ENCODE measurements around the gene STPG3. TPM values are rescaled to one million over a fixed set of nuclear protein-coding genes. Genes with fewer than 3 reads are reported as not detected.

Gene STPG3
- total and polyA plus RNA-seq, 2 of the 13 experiments (the other 11 are each of a cell fraction or from before 2014, with no cell fraction given), result not detected

DNA sequence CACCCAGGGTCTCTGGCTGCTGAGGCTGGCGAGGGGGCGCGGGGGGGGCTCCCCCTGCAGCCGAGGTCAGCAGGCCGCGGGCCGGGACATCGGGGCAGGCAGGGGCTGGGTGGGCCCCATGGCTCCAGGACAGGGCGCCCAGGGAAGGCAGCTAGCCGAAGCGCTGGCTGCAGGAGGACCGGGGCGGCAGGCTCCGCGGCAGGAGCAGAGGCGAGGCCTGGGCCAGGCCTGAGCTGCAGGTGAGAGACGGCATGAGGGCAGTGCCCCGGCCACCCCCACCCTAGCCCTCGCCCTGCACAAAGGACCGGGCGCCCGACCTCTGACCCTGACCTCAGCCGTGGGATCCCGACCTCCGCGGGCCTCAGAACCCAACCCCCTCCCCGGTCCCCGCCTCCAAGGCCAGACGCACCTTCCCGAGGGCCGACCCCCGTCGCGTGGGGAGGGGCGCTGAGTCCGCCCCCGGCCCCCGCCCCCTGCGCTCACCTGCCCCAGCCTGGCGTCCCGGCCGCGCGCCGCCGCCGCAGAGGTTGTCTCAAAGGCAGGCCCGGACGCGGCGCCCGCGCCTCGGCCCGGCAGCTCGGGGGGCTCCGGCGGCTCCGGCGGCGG is 29.5 kb upstream of the STPG3 start (continued):
- no peak for TF ChIP-seq SRF (IDR thresholded peaks at IDR 0.05; ENCODE audit: low read depth, low read length)
- 0 out of 2 replicates have a peak, but pooled peaks have one; percentile 27 for TF ChIP-seq PITX1 (CRISPR knock-in tag; IDR thresholded peaks at IDR 0.05)
- TF ChIP-seq ZNF761 (CRISPR knock-in tag; conservative IDR thresholded peaks at IDR 0.05), result no peak
- no peak for TF ChIP-seq MYNN (CRISPR knock-in tag; IDR thresholded peaks at IDR 0.05; ENCODE audit: low read depth)
- TF ChIP-seq, protein P1, sequence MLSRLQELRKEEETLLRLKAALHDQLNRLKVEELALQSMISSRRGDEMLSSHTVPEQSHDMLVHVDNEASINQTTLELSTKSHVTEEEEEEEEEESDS (CRISPR knock-in tag; IDR thresholded peaks at IDR 0.05; ENCODE audit: borderline replicate concordance), result no peak
- TF ChIP-seq ZBTB1 (CRISPR knock-in tag; IDR thresholded peaks at IDR 0.05; ENCODE audit: borderline replicate concordance), result no peak
- TF ChIP-seq HIVEP1 (CRISPR knock-in tag; IDR thresholded peaks at IDR 0.05), result no peak
- TF ChIP-seq SATB2 (CRISPR knock-in tag; IDR thresholded peaks at IDR 0.05), result no peak
- TF ChIP-seq CREB1 (IDR thresholded peaks at IDR 0.05), result no peak
- no peak for TF ChIP-seq CREB1 (CRISPR knock-in tag; IDR thresholded peaks at IDR 0.05)
- TF ChIP-seq TBX3 (IDR thresholded peaks at IDR 0.05; ENCODE audit: borderline replicate concordance), result no peak
- TF ChIP-seq CEBPG (CRISPR knock-in tag; IDR thresholded peaks at IDR 0.05), result no peak
- no peak for TF ChIP-seq ZNF724P (CRISPR knock-in tag; IDR thresholded peaks at IDR 0.05; ENCODE audit: borderline replicate concordance)
- TF ChIP-seq MEIS2 (CRISPR knock-in tag; IDR thresholded peaks at IDR 0.05), result no peak
- TF ChIP-seq HOXA7 (CRISPR knock-in tag; IDR thresholded peaks at IDR 0.05), result no peak
- TF ChIP-seq PHB2 (IDR thresholded peaks at IDR 0.05; ENCODE audit: partially characterized antibody), result no peak
- TF ChIP-seq, protein P2, sequence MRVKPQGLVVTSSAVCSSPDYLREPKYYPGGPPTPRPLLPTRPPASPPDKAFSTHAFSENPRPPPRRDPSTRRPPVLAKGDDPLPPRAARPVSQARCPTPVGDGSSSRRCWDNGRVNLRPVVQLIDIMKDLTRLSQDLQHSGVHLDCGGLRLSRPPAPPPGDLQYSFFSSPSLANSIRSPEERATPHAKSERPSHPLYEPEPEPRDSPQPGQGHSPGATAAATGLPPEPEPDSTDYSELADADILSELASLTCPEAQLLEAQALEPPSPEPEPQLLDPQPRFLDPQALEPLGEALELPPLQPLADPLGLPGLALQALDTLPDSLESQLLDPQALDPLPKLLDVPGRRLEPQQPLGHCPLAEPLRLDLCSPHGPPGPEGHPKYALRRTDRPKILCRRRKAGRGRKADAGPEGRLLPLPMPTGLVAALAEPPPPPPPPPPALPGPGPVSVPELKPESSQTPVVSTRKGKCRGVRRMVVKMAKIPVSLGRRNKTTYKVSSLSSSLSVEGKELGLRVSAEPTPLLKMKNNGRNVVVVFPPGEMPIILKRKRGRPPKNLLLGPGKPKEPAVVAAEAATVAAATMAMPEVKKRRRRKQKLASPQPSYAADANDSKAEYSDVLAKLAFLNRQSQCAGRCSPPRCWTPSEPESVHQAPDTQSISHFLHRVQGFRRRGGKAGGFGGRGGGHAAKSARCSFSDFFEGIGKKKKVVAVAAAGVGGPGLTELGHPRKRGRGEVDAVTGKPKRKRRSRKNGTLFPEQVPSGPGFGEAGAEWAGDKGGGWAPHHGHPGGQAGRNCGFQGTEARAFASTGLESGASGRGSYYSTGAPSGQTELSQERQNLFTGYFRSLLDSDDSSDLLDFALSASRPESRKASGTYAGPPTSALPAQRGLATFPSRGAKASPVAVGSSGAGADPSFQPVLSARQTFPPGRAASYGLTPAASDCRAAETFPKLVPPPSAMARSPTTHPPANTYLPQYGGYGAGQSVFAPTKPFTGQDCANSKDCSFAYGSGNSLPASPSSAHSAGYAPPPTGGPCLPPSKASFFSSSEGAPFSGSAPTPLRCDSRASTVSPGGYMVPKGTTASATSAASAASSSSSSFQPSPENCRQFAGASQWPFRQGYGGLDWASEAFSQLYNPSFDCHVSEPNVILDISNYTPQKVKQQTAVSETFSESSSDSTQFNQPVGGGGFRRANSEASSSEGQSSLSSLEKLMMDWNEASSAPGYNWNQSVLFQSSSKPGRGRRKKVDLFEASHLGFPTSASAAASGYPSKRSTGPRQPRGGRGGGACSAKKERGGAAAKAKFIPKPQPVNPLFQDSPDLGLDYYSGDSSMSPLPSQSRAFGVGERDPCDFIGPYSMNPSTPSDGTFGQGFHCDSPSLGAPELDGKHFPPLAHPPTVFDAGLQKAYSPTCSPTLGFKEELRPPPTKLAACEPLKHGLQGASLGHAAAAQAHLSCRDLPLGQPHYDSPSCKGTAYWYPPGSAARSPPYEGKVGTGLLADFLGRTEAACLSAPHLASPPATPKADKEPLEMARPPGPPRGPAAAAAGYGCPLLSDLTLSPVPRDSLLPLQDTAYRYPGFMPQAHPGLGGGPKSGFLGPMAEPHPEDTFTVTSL (CRISPR knock-in tag; IDR thresholded peaks at IDR 0.05; ENCODE audit: borderline replicate concordance), result no peak
- no peak for TF ChIP-seq XBP1 (CRISPR knock-in tag; IDR thresholded peaks at IDR 0.05)
- TF ChIP-seq, protein P3, sequence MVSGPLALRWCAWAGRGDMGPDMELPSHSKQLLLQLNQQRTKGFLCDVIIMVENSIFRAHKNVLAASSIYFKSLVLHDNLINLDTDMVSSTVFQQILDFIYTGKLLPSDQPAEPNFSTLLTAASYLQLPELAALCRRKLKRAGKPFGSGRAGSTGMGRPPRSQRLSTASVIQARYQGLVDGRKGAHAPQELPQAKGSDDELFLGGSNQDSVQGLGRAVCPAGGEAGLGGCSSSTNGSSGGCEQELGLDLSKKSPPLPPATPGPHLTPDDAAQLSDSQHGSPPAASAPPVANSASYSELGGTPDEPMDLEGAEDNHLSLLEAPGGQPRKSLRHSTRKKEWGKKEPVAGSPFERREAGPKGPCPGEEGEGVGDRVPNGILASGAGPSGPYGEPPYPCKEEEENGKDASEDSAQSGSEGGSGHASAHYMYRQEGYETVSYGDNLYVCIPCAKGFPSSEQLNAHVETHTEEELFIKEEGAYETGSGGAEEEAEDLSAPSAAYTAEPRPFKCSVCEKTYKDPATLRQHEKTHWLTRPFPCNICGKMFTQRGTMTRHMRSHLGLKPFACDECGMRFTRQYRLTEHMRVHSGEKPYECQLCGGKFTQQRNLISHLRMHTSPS (CRISPR knock-in tag; IDR thresholded peaks at IDR 0.05; ENCODE audit: low read depth), result peak; percentile 76
- no peak for TF ChIP-seq CENPX (CRISPR knock-in tag; IDR thresholded peaks at IDR 0.05)
- TF ChIP-seq RARG (CRISPR knock-in tag; IDR thresholded peaks at IDR 0.05; ENCODE audit: low read depth), result no peak
- no peak for TF ChIP-seq ZNF570 (CRISPR knock-in tag; IDR thresholded peaks at IDR 0.05; ENCODE audit: borderline replicate concordance)

Measured in HepG2 (cell line).